ENCODE measurements around the gene MOGAT2. TPM values are rescaled to one million over a fixed set of nuclear protein-coding genes. Genes with fewer than 3 reads are reported as not detected.

The MOGAT2 gene
- total and polyA plus RNA-seq, 2 of the 13 experiments (the other 11 are each of a cell fraction or from before 2014, with no cell fraction given) = 27.2 to 27.8 TPM

DNA sequence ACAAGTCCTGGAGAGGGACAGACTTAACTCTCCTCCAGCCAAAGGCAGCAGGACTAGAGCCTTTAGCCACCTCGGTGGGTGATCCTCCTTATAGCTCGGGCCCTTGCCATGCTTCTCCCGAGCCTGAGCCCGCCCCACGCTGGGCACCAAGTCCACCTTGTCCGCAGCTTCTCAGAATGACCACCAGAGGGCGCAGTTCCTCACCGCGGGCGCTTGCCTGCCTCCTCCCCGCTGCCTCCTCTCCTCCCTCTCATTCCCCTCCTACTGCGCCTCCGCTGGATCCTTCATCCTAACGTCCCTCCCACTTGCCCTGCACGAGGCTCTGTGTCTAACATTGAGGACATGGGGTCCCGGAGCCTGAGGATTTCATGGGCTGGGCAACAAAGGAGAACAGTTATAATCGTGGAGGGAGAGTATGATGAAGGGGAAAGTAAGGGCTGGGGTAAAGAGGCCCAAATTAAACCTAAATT lies 11.3 kb upstream of the MOGAT2 start (continued):
- no peak for TF ChIP-seq ZHX2 (IDR thresholded peaks at IDR 0.05; ENCODE audit: low read depth)
- TF ChIP-seq ZHX2 (CRISPR knock-in tag; IDR thresholded peaks at IDR 0.05; ENCODE audit: borderline replicate concordance) = no peak
- TF ChIP-seq EEA1 (CRISPR knock-in tag; IDR thresholded peaks at IDR 0.05; ENCODE audit: borderline replicate concordance) = no peak
- TF ChIP-seq ZNF281 (CRISPR knock-in tag; IDR thresholded peaks at IDR 0.05; ENCODE audit: borderline replicate concordance) = no peak
- TF ChIP-seq EZH2 (conservative IDR thresholded peaks at IDR 0.05; ENCODE audit: low read depth, low read length) = no peak
- TF ChIP-seq BRCA1 (CRISPR knock-in tag; IDR thresholded peaks at IDR 0.05) = no peak
- no peak for TF ChIP-seq MAFG (CRISPR knock-in tag; IDR thresholded peaks at IDR 0.05)
- no peak for TF ChIP-seq GFI1 (CRISPR knock-in tag; IDR thresholded peaks at IDR 0.05; ENCODE audit: borderline replicate concordance)
- TF ChIP-seq SMAD3 (CRISPR knock-in tag; IDR thresholded peaks at IDR 0.05) = no peak
- no peak for TF ChIP-seq ZNF616 (CRISPR knock-in tag; IDR thresholded peaks at IDR 0.05; ENCODE audit: low read depth)
- no peak for TF ChIP-seq MZF1 (CRISPR knock-in tag; IDR thresholded peaks at IDR 0.05; ENCODE audit: borderline replicate concordance)
- no peak for TF ChIP-seq SIX4 (CRISPR knock-in tag; IDR thresholded peaks at IDR 0.05)
- no peak for TF ChIP-seq ZNF432 (CRISPR knock-in tag; IDR thresholded peaks at IDR 0.05; ENCODE audit: borderline replicate concordance)
- TF ChIP-seq SSRP1 (CRISPR knock-in tag; IDR thresholded peaks at IDR 0.05) = no peak
- no peak for TF ChIP-seq TEAD2 (CRISPR knock-in tag; IDR thresholded peaks at IDR 0.05)
- TF ChIP-seq, protein P1, sequence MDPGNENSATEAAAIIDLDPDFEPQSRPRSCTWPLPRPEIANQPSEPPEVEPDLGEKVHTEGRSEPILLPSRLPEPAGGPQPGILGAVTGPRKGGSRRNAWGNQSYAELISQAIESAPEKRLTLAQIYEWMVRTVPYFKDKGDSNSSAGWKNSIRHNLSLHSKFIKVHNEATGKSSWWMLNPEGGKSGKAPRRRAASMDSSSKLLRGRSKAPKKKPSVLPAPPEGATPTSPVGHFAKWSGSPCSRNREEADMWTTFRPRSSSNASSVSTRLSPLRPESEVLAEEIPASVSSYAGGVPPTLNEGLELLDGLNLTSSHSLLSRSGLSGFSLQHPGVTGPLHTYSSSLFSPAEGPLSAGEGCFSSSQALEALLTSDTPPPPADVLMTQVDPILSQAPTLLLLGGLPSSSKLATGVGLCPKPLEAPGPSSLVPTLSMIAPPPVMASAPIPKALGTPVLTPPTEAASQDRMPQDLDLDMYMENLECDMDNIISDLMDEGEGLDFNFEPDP (CRISPR knock-in tag; conservative IDR thresholded peaks at IDR 0.05) = no peak
- no peak for TF ChIP-seq ZSCAN25 (CRISPR knock-in tag; IDR thresholded peaks at IDR 0.05)
